Muscle of arm (tissue), 14 donors: ENCODE data around the gene IBSP. TPM values are rescaled to one million over a fixed set of nuclear protein-coding genes. Genes with fewer than 3 reads are reported as not detected.

Experiments used
- DNase-seq: peaks from one replicate; pipeline ENCODE4 v3.0.0-alpha.2; 2013
- long read RNA-seq, 11 donors: transcript quantifications; one replicate each; lab custom pipeline, GENCODE V29; 2026
- polyA plus RNA-seq, 12 donors: library from polyadenylated mRNA; unstranded; fragments of 120-200 nt; gene quantifications; one replicate each; pipeline ENCODE4 v1.2.1, GENCODE V29; 2013; ENCODE audit not compliant: insufficient read length in 12 of 12

IBSP gene
- polyA plus RNA-seq, result under 1 TPM in 6 of 12 donors, not detected in 6; 0.10 to 0.38 (median 0.20) TPM
- long read RNA-seq, donor 1, result 0 reads
- long read RNA-seq, donor 2, result 0 reads
- long read RNA-seq, donor 3, result 0 reads
- long read RNA-seq, donor 4, result 0 reads
- long read RNA-seq, donor 5, result 0 reads
- long read RNA-seq, donor 6, result 0 reads
- long read RNA-seq, donor 7, result 0 reads
- long read RNA-seq, donor 8, result 0 reads
- long read RNA-seq, donor 9, result 0 reads
- long read RNA-seq, donor 10, partial matches to known transcripts, result 0 of 1 reads
- long read RNA-seq, donor 10, other reads (novel, unspliced or antisense), result 0 of 1 reads
- long read RNA-seq, donor 11, result 0 reads

- no peak for DNase-seq
These were observed at the start of gene IBSP for GRCh38 chr4:87799301-87800113. Gene IBSP (plus strand): TSS chr4:87799554. CDS start chr4:87802362, 2,808 bp downstream.

GRCh38 chr4:87749883-87750282, 49.5 kb upstream of the IBSP start:
- no peak for DNase-seq

- no peak for DNase-seq
These were observed 41.1 kb upstream of the IBSP start for GRCh38 chr4:87758270-87758669.

- DNase-seq, result no peak
These were observed 37.0 kb upstream of the IBSP start for GRCh38 chr4:87762311-87762710.

- no peak for DNase-seq
These were observed 17.8 kb upstream of the IBSP start for GRCh38 chr4:87781569-87781968.

- no peak for DNase-seq
These were observed 15.6 kb upstream of the IBSP start for GRCh38 chr4:87783781-87784180.

GRCh38 chr4:87785731-87786509, 13.4 kb upstream of the IBSP start:
- no peak for DNase-seq

GRCh38 chr4:87802858-87803257, 3.5 kb downstream of the IBSP start:
- DNase-seq, result no peak

GRCh38 chr4:87803421-87803820, 4.1 kb downstream of the IBSP start:
- DNase-seq, result no peak

GRCh38 chr4:87804871-87805270, 5.5 kb downstream of the IBSP start:
- no peak for DNase-seq

- no peak for DNase-seq
These were observed 6.6 kb downstream of the IBSP start for GRCh38 chr4:87805971-87806370.

- no peak for DNase-seq
These were observed 7.2 kb downstream of the IBSP start for GRCh38 chr4:87806520-87806919.

- DNase-seq, result no peak
These were observed 8.0 kb downstream of the IBSP start for GRCh38 chr4:87807402-87807801.

GRCh38 chr4:87811977-87812376, 12.6 kb downstream of the IBSP start:
- DNase-seq, result no peak

GRCh38 chr4:87819281-87819919, 20.0 kb downstream of the IBSP start:
- DNase-seq, result no peak

- no peak for DNase-seq
These were observed 23.8 kb downstream of the IBSP start for GRCh38 chr4:87823200-87823599.

GRCh38 chr4:87823724-87824123, 24.4 kb downstream of the IBSP start:
- no peak for DNase-seq

- DNase-seq, result no peak
These were observed 25.0 kb downstream of the IBSP start for GRCh38 chr4:87824352-87824751.

- DNase-seq, result no peak
These were observed 33.3 kb downstream of the IBSP start, which contains the start of gene MEPE for GRCh38 chr4:87832669-87833068. Gene MEPE (plus strand): TSS chr4:87832969. CDS start chr4:87834715, 1,746 bp downstream.

- DNase-seq, result no peak
These were observed 35.0 kb downstream of the IBSP start for GRCh38 chr4:87834401-87834800.

- no peak for DNase-seq
These were observed 35.8 kb downstream of the IBSP start for GRCh38 chr4:87835197-87835596.

- no peak for DNase-seq
These were observed 36.4 kb downstream of the IBSP start for GRCh38 chr4:87835743-87836142.
